Transverse colon (tissue), 4 donors: Measurements from ENCODE around the gene HOXA4.

Experiments
- POLR2A ChIP-seq: fragments of 450-650 bp; IDR thresholded peaks from one replicate; pipeline ENCODE4 v1.6.1; 2016; ENCODE audit warnings: antibody characterized with exemption, mild to moderate bottlenecking, moderate library complexity
- POLR2AphosphoS5 ChIP-seq, 3 donors: sonication (generic); formaldehyde crosslinking; IDR thresholded peaks; one replicate each; pipeline ENCODE4 v1.6.1; 2016; ENCODE audit warnings: antibody characterized with exemption in 3 of 3
- TF ChIP-seq, protein P1 (sequence below), 5 experiments: fragments of 200-600 bp in 3 of 5; fragments of 450-650 bp in 2 of 5; sonication (generic) in 3 of 5; IDR thresholded peaks; 1 replicate in 2 of 5; 2 replicates in 3 of 5; pipeline ENCODE4 v1.5.1; 2016 to 2017; ENCODE audit warnings: antibody characterized with exemption in 5 of 5, inconsistent platforms in 3 of 5, mild to moderate bottlenecking in 2 of 5, moderate library complexity in 1 of 5

- TF ChIP-seq, protein P1, sequence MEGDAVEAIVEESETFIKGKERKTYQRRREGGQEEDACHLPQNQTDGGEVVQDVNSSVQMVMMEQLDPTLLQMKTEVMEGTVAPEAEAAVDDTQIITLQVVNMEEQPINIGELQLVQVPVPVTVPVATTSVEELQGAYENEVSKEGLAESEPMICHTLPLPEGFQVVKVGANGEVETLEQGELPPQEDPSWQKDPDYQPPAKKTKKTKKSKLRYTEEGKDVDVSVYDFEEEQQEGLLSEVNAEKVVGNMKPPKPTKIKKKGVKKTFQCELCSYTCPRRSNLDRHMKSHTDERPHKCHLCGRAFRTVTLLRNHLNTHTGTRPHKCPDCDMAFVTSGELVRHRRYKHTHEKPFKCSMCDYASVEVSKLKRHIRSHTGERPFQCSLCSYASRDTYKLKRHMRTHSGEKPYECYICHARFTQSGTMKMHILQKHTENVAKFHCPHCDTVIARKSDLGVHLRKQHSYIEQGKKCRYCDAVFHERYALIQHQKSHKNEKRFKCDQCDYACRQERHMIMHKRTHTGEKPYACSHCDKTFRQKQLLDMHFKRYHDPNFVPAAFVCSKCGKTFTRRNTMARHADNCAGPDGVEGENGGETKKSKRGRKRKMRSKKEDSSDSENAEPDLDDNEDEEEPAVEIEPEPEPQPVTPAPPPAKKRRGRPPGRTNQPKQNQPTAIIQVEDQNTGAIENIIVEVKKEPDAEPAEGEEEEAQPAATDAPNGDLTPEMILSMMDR (IDR thresholded peaks at IDR 0.05): peak in 4 of 5 experiments; percentile 7 to 37 (median 18)
- TF ChIP-seq POLR2A (peak; percentile 77), POLR2AphosphoS5 (IDR thresholded peaks at IDR 0.05) (peak; percentile 86 to 94 (median 89))
These were observed 34.8 kb upstream of the HOXA4 start, which contains the start of gene HOXA9 for GRCh38 chr7:27165089-27165995.
